Measurements from ENCODE around the gene TICRR.

Gene TICRR

GRCh38 chr15:89614164-89614563, 38.9 kb downstream of the TICRR start:
- DNase-seq (ENCODE audit: extremely low read depth, insufficient read length): no peak
- H3K4me3 ChIP-seq (replicated peaks; ENCODE audit: low read depth, low read length): no peak overlapping the region
- no peaks in the 10 kb centered on the region for H3K27me3 ChIP-seq (replicated peaks; ENCODE audit: control insufficient read depth, insufficient read depth, low read length)
- TF ChIP-seq, protein P1, sequence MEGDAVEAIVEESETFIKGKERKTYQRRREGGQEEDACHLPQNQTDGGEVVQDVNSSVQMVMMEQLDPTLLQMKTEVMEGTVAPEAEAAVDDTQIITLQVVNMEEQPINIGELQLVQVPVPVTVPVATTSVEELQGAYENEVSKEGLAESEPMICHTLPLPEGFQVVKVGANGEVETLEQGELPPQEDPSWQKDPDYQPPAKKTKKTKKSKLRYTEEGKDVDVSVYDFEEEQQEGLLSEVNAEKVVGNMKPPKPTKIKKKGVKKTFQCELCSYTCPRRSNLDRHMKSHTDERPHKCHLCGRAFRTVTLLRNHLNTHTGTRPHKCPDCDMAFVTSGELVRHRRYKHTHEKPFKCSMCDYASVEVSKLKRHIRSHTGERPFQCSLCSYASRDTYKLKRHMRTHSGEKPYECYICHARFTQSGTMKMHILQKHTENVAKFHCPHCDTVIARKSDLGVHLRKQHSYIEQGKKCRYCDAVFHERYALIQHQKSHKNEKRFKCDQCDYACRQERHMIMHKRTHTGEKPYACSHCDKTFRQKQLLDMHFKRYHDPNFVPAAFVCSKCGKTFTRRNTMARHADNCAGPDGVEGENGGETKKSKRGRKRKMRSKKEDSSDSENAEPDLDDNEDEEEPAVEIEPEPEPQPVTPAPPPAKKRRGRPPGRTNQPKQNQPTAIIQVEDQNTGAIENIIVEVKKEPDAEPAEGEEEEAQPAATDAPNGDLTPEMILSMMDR (IDR thresholded peaks at IDR 0.05; ENCODE audit: insufficient read depth, low read length, poor library complexity, severe bottlenecking): no peak
- peaks cover 9% of the 10 kb centered on the region for H3K36me3 ChIP-seq (ENCODE audit: control insufficient read depth, insufficient read depth, low read length)

GRCh38 chr15:89615135-89615534, 39.9 kb downstream of the TICRR start:
- peaks cover 11% of the 10 kb centered on the region for H3K36me3 ChIP-seq (ENCODE audit: control insufficient read depth, insufficient read depth, low read length)
- TF ChIP-seq, protein P1 (IDR thresholded peaks at IDR 0.05; ENCODE audit: insufficient read depth, low read length, poor library complexity, severe bottlenecking): no peak
- H3K27me3 ChIP-seq (replicated peaks; ENCODE audit: control insufficient read depth, insufficient read depth, low read length): no peaks in the 10 kb centered on the region
- no peak for DNase-seq (ENCODE audit: extremely low read depth, insufficient read length)
- no peak overlapping the region for H3K4me3 ChIP-seq (replicated peaks; ENCODE audit: low read depth, low read length)

GRCh38 chr15:89616228-89616627, 41.0 kb downstream of the TICRR start:
- Histone ChIP-seq H3K36me3 (ENCODE audit: control insufficient read depth, insufficient read depth, low read length) (peaks cover 11% of the 10 kb centered on the region), H3K27me3 (replicated peaks; ENCODE audit: control insufficient read depth, insufficient read depth, low read length) (no peaks in the 10 kb centered on the region), H3K4me3 (replicated peaks; ENCODE audit: low read depth, low read length) (no peak overlapping the region)
- TF ChIP-seq, protein P1 (IDR thresholded peaks at IDR 0.05; ENCODE audit: insufficient read depth, low read length, poor library complexity, severe bottlenecking): no peak
- no peak for DNase-seq (ENCODE audit: extremely low read depth, insufficient read length)

DNA sequence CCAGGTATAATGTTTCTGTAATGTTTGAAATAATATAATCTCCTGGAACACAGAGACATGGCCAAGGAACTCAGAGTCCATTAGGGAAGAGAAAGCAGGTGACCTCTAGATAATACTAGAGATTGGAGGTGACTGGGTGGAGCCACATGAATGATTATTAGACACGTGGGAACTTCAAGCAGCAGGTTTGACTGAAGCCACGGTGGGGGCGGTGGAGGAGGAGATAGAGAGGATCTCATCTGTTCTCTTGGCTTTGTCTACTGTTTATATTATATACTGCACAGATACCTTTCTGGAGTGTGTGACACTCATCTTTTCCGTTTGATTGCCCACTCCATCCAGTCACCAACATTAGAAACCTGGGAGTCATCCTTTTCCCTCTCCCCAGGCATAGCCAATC, 46.3 kb downstream of the TICRR start:
- DNase-seq (ENCODE audit: extremely low read depth, insufficient read length): no peak
- no peaks in the 10 kb centered on the region for H3K27me3 ChIP-seq (replicated peaks; ENCODE audit: control insufficient read depth, insufficient read depth, low read length)
- no peak overlapping the region for H3K4me3 ChIP-seq (replicated peaks; ENCODE audit: low read depth, low read length)
- H3K36me3 ChIP-seq (ENCODE audit: control insufficient read depth, insufficient read depth, low read length): peaks cover 31% of the 10 kb centered on the region
- TF ChIP-seq, protein P1 (IDR thresholded peaks at IDR 0.05; ENCODE audit: insufficient read depth, low read length, poor library complexity, severe bottlenecking): no peak

- Histone ChIP-seq H3K27me3 (replicated peaks; ENCODE audit: control insufficient read depth, insufficient read depth, low read length) (no peaks in the 10 kb centered on the region), H3K4me3 (replicated peaks; ENCODE audit: low read depth, low read length) (no peak overlapping the region), H3K36me3 (ENCODE audit: control insufficient read depth, insufficient read depth, low read length) (peaks cover 38% of the 10 kb centered on the region)
- DNase-seq (ENCODE audit: extremely low read depth, insufficient read length): no peak
- TF ChIP-seq, protein P1 (IDR thresholded peaks at IDR 0.05; ENCODE audit: insufficient read depth, low read length, poor library complexity, severe bottlenecking): no peak
Observed at GRCh38 chr15:89623165-89623564, 47.9 kb downstream of the TICRR start.

DNA sequence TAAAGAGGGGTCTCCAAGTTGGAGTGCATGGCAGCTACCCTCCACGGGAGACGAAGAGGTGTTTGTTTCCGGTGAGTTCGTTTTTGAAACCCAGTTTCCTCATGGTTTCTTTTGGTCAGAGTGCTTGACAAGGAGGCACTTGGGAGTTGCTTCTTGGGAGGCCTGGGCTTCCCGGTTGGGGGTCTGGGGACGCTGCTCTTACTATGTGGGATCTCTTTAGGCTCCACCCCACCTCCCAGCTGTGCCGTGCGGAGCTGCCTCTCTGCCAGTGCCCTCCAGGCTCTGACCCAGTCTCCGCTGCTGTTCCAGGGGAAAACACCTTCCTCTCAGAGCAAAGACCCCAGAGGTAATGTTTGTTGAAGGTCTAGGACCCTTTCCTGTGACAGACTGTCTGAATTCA, 50.4 kb downstream of the TICRR start:
- Histone ChIP-seq H3K4me3 (replicated peaks; ENCODE audit: low read depth, low read length) (no peak overlapping the region), H3K36me3 (ENCODE audit: control insufficient read depth, insufficient read depth, low read length) (peaks cover 52% of the 10 kb centered on the region), H3K27me3 (replicated peaks; ENCODE audit: control insufficient read depth, insufficient read depth, low read length) (no peaks in the 10 kb centered on the region)
- DNase-seq (ENCODE audit: extremely low read depth, insufficient read length): no peak
- TF ChIP-seq, protein P1 (IDR thresholded peaks at IDR 0.05; ENCODE audit: insufficient read depth, low read length, poor library complexity, severe bottlenecking): no peak
